ENCODE measurements around the gene MIPEP.

MIPEP gene

GRCh38 chr13:23801141-23801540 lies 88.1 kb downstream of the MIPEP start:
- H3K27me3 ChIP-seq (ENCODE audit: control insufficient read depth, insufficient read depth, low read length, poor library complexity, severe bottlenecking): no peaks in the 10 kb centered on the region
- no peak overlapping the region for H3K27ac ChIP-seq (ENCODE audit: insufficient read depth, low read depth, low read length, poor library complexity, severe bottlenecking)
- H3K4me1 ChIP-seq (ENCODE audit: control insufficient read depth, insufficient read depth, low read length): no peaks in the 10 kb centered on the region
- no peaks in the 10 kb centered on the region for H3K9me3 ChIP-seq (ENCODE audit: control insufficient read depth, low read length)
- 93 to 96% methylated on average over 4 of the region's 4 CpGs for WGBS, 2 experiments
- no peak overlapping the region for H3K4me3 ChIP-seq (ENCODE audit: insufficient read depth, low read depth, low read length)
- no peaks in the 10 kb centered on the region for H3K36me3 ChIP-seq (ENCODE audit: control insufficient read depth, insufficient read depth, low read length)

DNA sequence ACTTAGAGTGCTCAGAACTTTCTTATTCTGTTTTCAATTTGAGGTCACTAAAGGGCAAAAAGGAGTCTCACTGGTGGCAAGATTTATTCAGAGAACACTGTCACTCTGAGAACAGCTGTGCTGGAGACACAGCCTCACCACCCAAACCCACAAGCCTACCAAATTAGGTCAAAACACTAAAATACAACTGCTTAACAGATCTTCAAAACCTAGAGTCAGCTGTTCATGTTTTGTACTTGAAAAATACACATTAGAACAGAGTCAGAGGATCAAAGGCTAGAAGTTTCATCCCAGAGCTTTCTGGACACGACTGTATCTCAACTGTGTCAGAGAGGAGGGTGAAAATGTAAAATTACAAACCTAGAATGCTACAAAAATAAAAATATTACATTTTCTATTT lies 89.3 kb downstream of the MIPEP start:
- Histone ChIP-seq H3K9me3 (ENCODE audit: control insufficient read depth, low read length) (no peaks in the 10 kb centered on the region), H3K27ac (ENCODE audit: insufficient read depth, low read depth, low read length, poor library complexity, severe bottlenecking) (no peak overlapping the region), H3K36me3 (ENCODE audit: control insufficient read depth, insufficient read depth, low read length) (no peaks in the 10 kb centered on the region), H3K4me3 (ENCODE audit: insufficient read depth, low read depth, low read length) (no peak overlapping the region), H3K27me3 (ENCODE audit: control insufficient read depth, insufficient read depth, low read length, poor library complexity, severe bottlenecking) (no peaks in the 10 kb centered on the region), H3K4me1 (ENCODE audit: control insufficient read depth, insufficient read depth, low read length) (no peaks in the 10 kb centered on the region)
- 100% methylated on average over 1 of the region's 1 CpG; no CpG with 5 or more reads in 1 of the 2 experiments for WGBS, 2 experiments

- Histone ChIP-seq H3K4me3 (ENCODE audit: insufficient read depth, low read depth, low read length) (no peak overlapping the region), H3K27ac (ENCODE audit: insufficient read depth, low read depth, low read length, poor library complexity, severe bottlenecking) (no peak overlapping the region), H3K27me3 (ENCODE audit: control insufficient read depth, insufficient read depth, low read length, poor library complexity, severe bottlenecking) (no peaks in the 10 kb centered on the region), H3K4me1 (ENCODE audit: control insufficient read depth, insufficient read depth, low read length) (no peaks in the 10 kb centered on the region), H3K9me3 (ENCODE audit: control insufficient read depth, low read length) (no peaks in the 10 kb centered on the region), H3K36me3 (ENCODE audit: control insufficient read depth, insufficient read depth, low read length) (no peaks in the 10 kb centered on the region)
- 92 to 93% methylated on average over 5 of the region's 5 CpGs for WGBS, 2 experiments
Measured at GRCh38 chr13:23797276-23797903, 91.8 kb downstream of the MIPEP start.

GRCh38 chr13:23796551-23796950 lies 92.6 kb downstream of the MIPEP start:
- 92 to 94% methylated on average over 2 of the region's 2 CpGs for WGBS, 2 experiments
- Histone ChIP-seq H3K36me3 (ENCODE audit: control insufficient read depth, insufficient read depth, low read length) (no peaks in the 10 kb centered on the region), H3K9me3 (ENCODE audit: control insufficient read depth, low read length) (no peaks in the 10 kb centered on the region), H3K27ac (ENCODE audit: insufficient read depth, low read depth, low read length, poor library complexity, severe bottlenecking) (no peak overlapping the region), H3K4me3 (ENCODE audit: insufficient read depth, low read depth, low read length) (no peak overlapping the region), H3K27me3 (ENCODE audit: control insufficient read depth, insufficient read depth, low read length, poor library complexity, severe bottlenecking) (no peaks in the 10 kb centered on the region), H3K4me1 (ENCODE audit: control insufficient read depth, insufficient read depth, low read length) (no peaks in the 10 kb centered on the region)

- Histone ChIP-seq H3K27ac (ENCODE audit: insufficient read depth, low read depth, low read length, poor library complexity, severe bottlenecking) (no peak overlapping the region), H3K4me3 (ENCODE audit: insufficient read depth, low read depth, low read length) (no peak overlapping the region), H3K36me3 (ENCODE audit: control insufficient read depth, insufficient read depth, low read length) (no peaks in the 10 kb centered on the region), H3K27me3 (ENCODE audit: control insufficient read depth, insufficient read depth, low read length, poor library complexity, severe bottlenecking) (no peaks in the 10 kb centered on the region), H3K9me3 (ENCODE audit: control insufficient read depth, low read length) (no peaks in the 10 kb centered on the region), H3K4me1 (ENCODE audit: control insufficient read depth, insufficient read depth, low read length) (no peaks in the 10 kb centered on the region)
- WGBS, 2 experiments: 90 to 97% methylated on average over 6 of the region's 7 CpGs
Measured at GRCh38 chr13:23794267-23795161, 94.7 kb downstream of the MIPEP start.

GRCh38 chr13:23793711-23794110 lies 95.5 kb downstream of the MIPEP start:
- Histone ChIP-seq H3K36me3 (ENCODE audit: control insufficient read depth, insufficient read depth, low read length) (no peaks in the 10 kb centered on the region), H3K27ac (ENCODE audit: insufficient read depth, low read depth, low read length, poor library complexity, severe bottlenecking) (no peak overlapping the region), H3K4me3 (ENCODE audit: insufficient read depth, low read depth, low read length) (no peak overlapping the region), H3K9me3 (ENCODE audit: control insufficient read depth, low read length) (no peaks in the 10 kb centered on the region), H3K4me1 (ENCODE audit: control insufficient read depth, insufficient read depth, low read length) (no peaks in the 10 kb centered on the region), H3K27me3 (ENCODE audit: control insufficient read depth, insufficient read depth, low read length, poor library complexity, severe bottlenecking) (no peaks in the 10 kb centered on the region)
- WGBS, 2 experiments: 91 to 94% methylated on average over 3 of the region's 3 CpGs

DNA sequence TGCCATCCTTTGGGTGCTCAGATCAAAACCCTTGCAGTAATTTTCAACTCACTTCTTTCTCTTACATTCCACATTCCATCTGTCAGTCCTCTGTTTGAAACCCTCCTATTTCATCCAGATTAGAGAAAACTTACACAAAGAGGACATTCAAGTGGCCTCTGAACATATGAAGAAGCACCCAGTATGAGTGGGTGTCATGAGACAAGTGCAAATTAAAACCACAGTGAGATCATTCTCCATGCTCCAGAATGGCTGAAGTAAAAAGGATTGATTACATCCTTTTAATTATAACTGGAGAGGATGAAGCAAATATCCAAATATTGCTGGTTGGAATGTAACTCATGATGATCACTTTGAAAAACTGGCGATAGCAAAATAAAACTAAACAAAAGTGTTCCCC lies 96.5 kb downstream of the MIPEP start:
- WGBS, 2 experiments: 96 to 100% methylated on average over 1 of the region's 1 CpG
- Histone ChIP-seq H3K27ac (ENCODE audit: insufficient read depth, low read depth, low read length, poor library complexity, severe bottlenecking) (no peak overlapping the region), H3K36me3 (ENCODE audit: control insufficient read depth, insufficient read depth, low read length) (no peaks in the 10 kb centered on the region), H3K4me1 (ENCODE audit: control insufficient read depth, insufficient read depth, low read length) (no peaks in the 10 kb centered on the region), H3K27me3 (ENCODE audit: control insufficient read depth, insufficient read depth, low read length, poor library complexity, severe bottlenecking) (no peaks in the 10 kb centered on the region), H3K9me3 (ENCODE audit: control insufficient read depth, low read length) (no peaks in the 10 kb centered on the region), H3K4me3 (ENCODE audit: insufficient read depth, low read depth, low read length) (no peak overlapping the region)

GRCh38 chr13:23790577-23791170 lies 98.5 kb downstream of the MIPEP start:
- Histone ChIP-seq H3K36me3 (ENCODE audit: control insufficient read depth, insufficient read depth, low read length) (no peaks in the 10 kb centered on the region), H3K27ac (ENCODE audit: insufficient read depth, low read depth, low read length, poor library complexity, severe bottlenecking) (no peak overlapping the region), H3K27me3 (ENCODE audit: control insufficient read depth, insufficient read depth, low read length, poor library complexity, severe bottlenecking) (no peaks in the 10 kb centered on the region), H3K4me3 (ENCODE audit: insufficient read depth, low read depth, low read length) (no peak overlapping the region), H3K4me1 (ENCODE audit: control insufficient read depth, insufficient read depth, low read length) (no peaks in the 10 kb centered on the region), H3K9me3 (ENCODE audit: control insufficient read depth, low read length) (no peaks in the 10 kb centered on the region)
- 89 to 98% methylated on average over 2 of the region's 2 CpGs for WGBS, 2 experiments

DNA sequence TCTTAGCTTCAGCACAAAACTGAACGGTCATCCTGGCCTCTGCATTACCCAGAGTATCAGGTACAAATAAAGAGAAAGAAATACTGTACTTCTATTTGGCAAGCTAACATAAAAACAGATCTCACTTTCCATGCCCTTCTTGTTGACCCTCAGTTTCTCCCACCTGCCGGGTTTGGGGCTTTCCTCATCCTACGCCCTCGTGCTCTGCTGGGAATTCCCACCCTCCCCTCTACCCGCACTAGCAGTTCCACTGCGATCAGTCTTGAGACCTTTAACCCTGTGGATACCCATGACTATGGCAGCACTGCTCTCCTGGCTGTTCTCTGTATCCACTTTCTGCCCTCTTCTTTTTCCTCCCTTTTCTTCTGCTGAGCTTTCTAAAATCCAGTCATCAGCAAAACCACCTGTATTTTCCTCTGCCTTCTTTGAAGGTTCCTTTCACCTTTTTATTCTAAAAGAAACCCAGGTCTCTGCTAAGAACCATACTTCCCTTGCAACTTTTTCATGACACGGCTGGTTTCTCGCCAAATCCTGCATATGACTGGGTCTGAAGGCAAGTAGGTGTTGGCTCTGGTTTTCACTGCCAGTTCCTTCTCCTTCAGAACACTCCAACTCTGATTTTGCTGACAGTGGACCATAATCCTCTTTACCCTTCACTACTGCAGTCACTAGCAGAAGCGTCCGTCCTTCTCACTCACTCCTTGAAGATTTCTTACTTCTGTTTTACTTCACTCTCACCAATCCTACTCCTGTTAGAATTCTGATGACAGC lies 99.4 kb downstream of the MIPEP start:
- H3K36me3 ChIP-seq (ENCODE audit: control insufficient read depth, insufficient read depth, low read length): no peaks in the 10 kb centered on the region
- H3K27ac ChIP-seq (ENCODE audit: insufficient read depth, low read depth, low read length, poor library complexity, severe bottlenecking): no peak overlapping the region
- WGBS, 2 experiments: 78% methylated on average over 10 of the region's 10 CpGs
- H3K9me3 ChIP-seq (ENCODE audit: control insufficient read depth, low read length): no peaks in the 10 kb centered on the region
- no peaks in the 10 kb centered on the region for H3K4me1 ChIP-seq (ENCODE audit: control insufficient read depth, insufficient read depth, low read length)
- H3K4me3 ChIP-seq (ENCODE audit: insufficient read depth, low read depth, low read length): no peak overlapping the region
- no peaks in the 10 kb centered on the region for H3K27me3 ChIP-seq (ENCODE audit: control insufficient read depth, insufficient read depth, low read length, poor library complexity, severe bottlenecking)

- 95 to 100% methylated on average over 2 of the region's 2 CpGs for WGBS, 2 experiments
- Histone ChIP-seq H3K27ac (ENCODE audit: insufficient read depth, low read depth, low read length, poor library complexity, severe bottlenecking) (no peak overlapping the region), H3K9me3 (ENCODE audit: control insufficient read depth, low read length) (no peaks in the 10 kb centered on the region), H3K4me1 (ENCODE audit: control insufficient read depth, insufficient read depth, low read length) (no peaks in the 10 kb centered on the region), H3K36me3 (ENCODE audit: control insufficient read depth, insufficient read depth, low read length) (no peaks in the 10 kb centered on the region), H3K27me3 (ENCODE audit: control insufficient read depth, insufficient read depth, low read length, poor library complexity, severe bottlenecking) (no peaks in the 10 kb centered on the region), H3K4me3 (ENCODE audit: insufficient read depth, low read depth, low read length) (no peak overlapping the region)
Measured at GRCh38 chr13:23788459-23788858, 100.7 kb downstream of the MIPEP start.
